ENCODE results near the gene TNFRSF1A. TPM values are rescaled to one million over a fixed set of nuclear protein-coding genes. Genes with fewer than 3 reads are reported as not detected.
A peak's percentile ranks its signal among the peaks of the same experiment; 100 is the strongest.

Gene TNFRSF1A
- total and polyA plus RNA-seq, 2 of the 13 experiments (the other 11 are each of a cell fraction or from before 2014, with no cell fraction given) = 41.5 to 61.2 TPM

GRCh38 chr12:6284273-6284672 lies 57.6 kb downstream of the TNFRSF1A start:
- no peak overlapping the region for H3K27ac ChIP-seq (ENCODE audit: extremely low read length, insufficient read depth, low read length)
- no TSS peak for BruUV-seq (replicated peaks)
- ATAC-seq = peak; percentile 58
- CTCF ChIA-PET (ENCODE audit: low intra/inter-chr PET ratio, low total read pairs) = interaction anchor here (0.7 to 3.0 kb wide), 9 partner anchors 80 to 296 kb away, joined by 3 to 49 read pairs (median 5); no protein-coding TSS in a partner anchor
- H3K27me3 ChIP-seq (ENCODE audit: control insufficient read depth in 1 of 2, insufficient read depth in 2 of 2, low read length in 2 of 2) = no peaks in the 10 kb centered on the region
- DNase-seq (ENCODE audit: low spot score) = no peak
- in situ Hi-C loops (cut with HindIII; ENCODE audit: extremely low pct_ligation_motif_present, low pct_unique_long_range_greater_than_20kb) (loop anchor here (10.0 kb wide), 1 partner anchor 299 kb away; no protein-coding TSS in a partner anchor), intact Hi-C loops (cut with micrococcal nuclease; ENCODE audit: unreplicated experiment) (loop anchor here (10.0 kb wide), 1 partner anchor 299 kb away; no protein-coding TSS in a partner anchor)
- 22% methylated on average over 12 of the region's 12 CpGs for WGBS (ENCODE audit: low lambda C conversion rate)
- FAIRE-seq = no peak
- peak overlapping the region in 2 of 3 experiments; percentile 21 to 47; a peak in 2 of 6 replicates for H3K4me3 ChIP-seq (replicated peaks in 1 of 3; ENCODE audit: insufficient read depth in 1 of 3, low read depth in 2 of 3, low read length in 3 of 3)
- H3K36me3 ChIP-seq (replicated peaks in 1 of 2; ENCODE audit: control insufficient read depth in 1 of 2, insufficient read depth in 2 of 2, low read length in 2 of 2) = no peaks in the 10 kb centered on the region
- POLR2A ChIA-PET = interaction anchor here (0.8 to 2.1 kb wide), 9 partner anchors 10 to 226 kb away, joined by 3 to 19 read pairs (median 3); partner anchors contain the start of genes PLEKHG6 and SCNN1A
- H3K9me3 ChIP-seq (ENCODE audit: low read length) = no peaks in the 10 kb centered on the region
- H3K4me2 ChIP-seq (ENCODE audit: low read depth, low read length) = peak overlapping the region; percentile 62
- peak overlapping the region; percentile 20; the same call in 1 of the 2 replicates for H3K9ac ChIP-seq (ENCODE audit: insufficient read depth, low read depth, low read length)
- no peaks in the 10 kb centered on the region for H3K79me2 ChIP-seq (ENCODE audit: insufficient read depth, low read length)
- peak overlapping the region; percentile 60 for H2AFZ ChIP-seq (ENCODE audit: low read length)
- H3K4me1 ChIP-seq (ENCODE audit: insufficient read depth, low read length) = peaks cover 71% of the 10 kb centered on the region
- H4K20me1 ChIP-seq (ENCODE audit: insufficient read depth, low read length) = no peaks in the 10 kb centered on the region
- TF ChIP-seq ZNF251 (CRISPR knock-in tag; IDR thresholded peaks at IDR 0.05) (no peak), RBM22 (optimal IDR thresholded peaks at IDR 0.05; ENCODE audit: low read length) (no peak), SRSF4 (IDR thresholded peaks at IDR 0.05; ENCODE audit: low read depth, low read length, poor library complexity, severe bottlenecking) (no peak), NR2C2 (CRISPR knock-in tag; IDR thresholded peaks at IDR 0.05; ENCODE audit: borderline replicate concordance) (no peak), RAD51 (IDR thresholded peaks at IDR 0.05; ENCODE audit: borderline replicate concordance) (no peak), NCOA1 (CRISPR knock-in tag; IDR thresholded peaks at IDR 0.05) (no peak), ZNF318 (CRISPR knock-in tag; IDR thresholded peaks at IDR 0.05) (no peak)
- TF ChIP-seq, protein P1, sequence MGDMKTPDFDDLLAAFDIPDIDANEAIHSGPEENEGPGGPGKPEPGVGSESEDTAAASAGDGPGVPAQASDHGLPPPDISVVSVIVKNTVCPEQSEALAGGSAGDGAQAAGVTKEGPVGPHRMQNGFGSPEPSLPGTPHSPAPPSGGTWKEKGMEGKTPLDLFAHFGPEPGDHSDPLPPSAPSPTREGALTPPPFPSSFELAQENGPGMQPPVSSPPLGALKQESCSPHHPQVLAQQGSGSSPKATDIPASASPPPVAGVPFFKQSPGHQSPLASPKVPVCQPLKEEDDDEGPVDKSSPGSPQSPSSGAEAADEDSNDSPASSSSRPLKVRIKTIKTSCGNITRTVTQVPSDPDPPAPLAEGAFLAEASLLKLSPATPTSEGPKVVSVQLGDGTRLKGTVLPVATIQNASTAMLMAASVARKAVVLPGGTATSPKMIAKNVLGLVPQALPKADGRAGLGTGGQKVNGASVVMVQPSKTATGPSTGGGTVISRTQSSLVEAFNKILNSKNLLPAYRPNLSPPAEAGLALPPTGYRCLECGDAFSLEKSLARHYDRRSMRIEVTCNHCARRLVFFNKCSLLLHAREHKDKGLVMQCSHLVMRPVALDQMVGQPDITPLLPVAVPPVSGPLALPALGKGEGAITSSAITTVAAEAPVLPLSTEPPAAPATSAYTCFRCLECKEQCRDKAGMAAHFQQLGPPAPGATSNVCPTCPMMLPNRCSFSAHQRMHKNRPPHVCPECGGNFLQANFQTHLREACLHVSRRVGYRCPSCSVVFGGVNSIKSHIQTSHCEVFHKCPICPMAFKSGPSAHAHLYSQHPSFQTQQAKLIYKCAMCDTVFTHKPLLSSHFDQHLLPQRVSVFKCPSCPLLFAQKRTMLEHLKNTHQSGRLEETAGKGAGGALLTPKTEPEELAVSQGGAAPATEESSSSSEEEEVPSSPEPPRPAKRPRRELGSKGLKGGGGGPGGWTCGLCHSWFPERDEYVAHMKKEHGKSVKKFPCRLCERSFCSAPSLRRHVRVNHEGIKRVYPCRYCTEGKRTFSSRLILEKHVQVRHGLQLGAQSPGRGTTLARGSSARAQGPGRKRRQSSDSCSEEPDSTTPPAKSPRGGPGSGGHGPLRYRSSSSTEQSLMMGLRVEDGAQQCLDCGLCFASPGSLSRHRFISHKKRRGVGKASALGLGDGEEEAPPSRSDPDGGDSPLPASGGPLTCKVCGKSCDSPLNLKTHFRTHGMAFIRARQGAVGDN (CRISPR knock-in tag; IDR thresholded peaks at IDR 0.05) = peak; percentile 53
- TF ChIP-seq, protein P2, sequence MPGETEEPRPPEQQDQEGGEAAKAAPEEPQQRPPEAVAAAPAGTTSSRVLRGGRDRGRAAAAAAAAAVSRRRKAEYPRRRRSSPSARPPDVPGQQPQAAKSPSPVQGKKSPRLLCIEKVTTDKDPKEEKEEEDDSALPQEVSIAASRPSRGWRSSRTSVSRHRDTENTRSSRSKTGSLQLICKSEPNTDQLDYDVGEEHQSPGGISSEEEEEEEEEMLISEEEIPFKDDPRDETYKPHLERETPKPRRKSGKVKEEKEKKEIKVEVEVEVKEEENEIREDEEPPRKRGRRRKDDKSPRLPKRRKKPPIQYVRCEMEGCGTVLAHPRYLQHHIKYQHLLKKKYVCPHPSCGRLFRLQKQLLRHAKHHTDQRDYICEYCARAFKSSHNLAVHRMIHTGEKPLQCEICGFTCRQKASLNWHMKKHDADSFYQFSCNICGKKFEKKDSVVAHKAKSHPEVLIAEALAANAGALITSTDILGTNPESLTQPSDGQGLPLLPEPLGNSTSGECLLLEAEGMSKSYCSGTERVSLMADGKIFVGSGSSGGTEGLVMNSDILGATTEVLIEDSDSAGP (CRISPR knock-in tag; IDR thresholded peaks at IDR 0.05; ENCODE audit: borderline replicate concordance) = peak; percentile 46; the same call in 1 of the 2 replicates
